Measurements from ENCODE around the gene ARL5A.

GRCh38 chr2:151816843-151817242 is 11.4 kb downstream of the ARL5A start:
- TF ChIP-seq, protein P1, sequence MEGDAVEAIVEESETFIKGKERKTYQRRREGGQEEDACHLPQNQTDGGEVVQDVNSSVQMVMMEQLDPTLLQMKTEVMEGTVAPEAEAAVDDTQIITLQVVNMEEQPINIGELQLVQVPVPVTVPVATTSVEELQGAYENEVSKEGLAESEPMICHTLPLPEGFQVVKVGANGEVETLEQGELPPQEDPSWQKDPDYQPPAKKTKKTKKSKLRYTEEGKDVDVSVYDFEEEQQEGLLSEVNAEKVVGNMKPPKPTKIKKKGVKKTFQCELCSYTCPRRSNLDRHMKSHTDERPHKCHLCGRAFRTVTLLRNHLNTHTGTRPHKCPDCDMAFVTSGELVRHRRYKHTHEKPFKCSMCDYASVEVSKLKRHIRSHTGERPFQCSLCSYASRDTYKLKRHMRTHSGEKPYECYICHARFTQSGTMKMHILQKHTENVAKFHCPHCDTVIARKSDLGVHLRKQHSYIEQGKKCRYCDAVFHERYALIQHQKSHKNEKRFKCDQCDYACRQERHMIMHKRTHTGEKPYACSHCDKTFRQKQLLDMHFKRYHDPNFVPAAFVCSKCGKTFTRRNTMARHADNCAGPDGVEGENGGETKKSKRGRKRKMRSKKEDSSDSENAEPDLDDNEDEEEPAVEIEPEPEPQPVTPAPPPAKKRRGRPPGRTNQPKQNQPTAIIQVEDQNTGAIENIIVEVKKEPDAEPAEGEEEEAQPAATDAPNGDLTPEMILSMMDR (IDR thresholded peaks at IDR 0.05; ENCODE audit: insufficient read depth, low read length) = no peak
- TF ChIP-seq POLR2AphosphoS5 (IDR thresholded peaks at IDR 0.05; ENCODE audit: low read depth) = no peak

Data from HL-60 (cell line).